WTC11 (cell line): Measurements from ENCODE around the gene LRRC74B.
"Not testable (repeated sequence)": the region's sequence is repeated elsewhere in the genome, so short reads cannot be mapped to it uniquely, and the experiment has no call there.

Experiments
- CTCF ChIP-seq: fragments of 200-600 bp; IDR thresholded peaks from 2 replicates; pipeline ENCODE4 v1.8.0; 2022; ENCODE audit warnings: antibody characterized with exemption
- RORB ChIP-seq: fragments of 250-450 bp; sonication (Bioruptor Pico); IDR thresholded peaks from 2 replicates; pipeline ENCODE4 v1.9.0; 2021; ENCODE audit warnings: mild to moderate bottlenecking
- TEAD4 ChIP-seq: sonication (generic); formaldehyde crosslinking; IDR thresholded peaks from 2 replicates; pipeline ENCODE4 v1.8.0; 2022; ENCODE audit warnings: mild to moderate bottlenecking, missing genetic modification reagents
- USF2 ChIP-seq: sonication (generic); formaldehyde crosslinking; IDR thresholded peaks from 2 replicates; pipeline ENCODE4 v1.8.1; 2023; ENCODE audit warnings: mild to moderate bottlenecking, missing genetic modification reagents, moderate library complexity

- TF ChIP-seq TEAD4 (CRISPR knock-in tag); CTCF; USF2 (CRISPR knock-in tag); RORB: not testable (repeated sequence)
Measured at GRCh38 chr22:21061660-21062321, 16.0 kb downstream of the LRRC74B start.
